Natural killer cell (primary cell): ENCODE results near the gene GNPDA2. TPM values are rescaled to one million over a fixed set of nuclear protein-coding genes. Genes with fewer than 3 reads are reported as not detected.

ENCODE experiments used
- ATAC-seq, 3 donors: fragments of 150-1000 bp in 2 of 3; fragments of 200-7000 bp in 1 of 3; cut with Tn5 transposase; 1 replicate in 1 of 3; 2 replicates in 2 of 3; pipeline ENCODE4 v1.10.0; 2021; ENCODE audit warnings: mild to moderate bottlenecking in 2 of 3, moderate library complexity in 2 of 3
- DNase-seq, 2 donors: peaks; one replicate each; pipeline versions ENCODE4 v3.0.0 to v3.0.0-alpha.2; 2013 to 2021; ENCODE audit warnings: mixed read lengths in 1 of 2
- H3K27ac ChIP-seq: one replicate; pipeline ENCODE4 v1.5.1; 2013; ENCODE audit warnings: mild to moderate bottlenecking, low read length
- H3K27me3 ChIP-seq: one replicate; pipeline ENCODE4 v1.6.1; 2013; ENCODE audit warnings: low read length; ENCODE audit not compliant: control insufficient read depth, insufficient read depth
- H3K36me3 ChIP-seq: one replicate; pipeline ENCODE4 v1.6.1; 2013; ENCODE audit warnings: low read length; ENCODE audit not compliant: control insufficient read depth, insufficient read depth
- H3K4me1 ChIP-seq: one replicate; pipeline ENCODE4 v1.6.1; 2013; ENCODE audit warnings: low read length; ENCODE audit not compliant: control insufficient read depth, insufficient read depth
- H3K4me3 ChIP-seq: one replicate; pipeline ENCODE4 v1.5.1; 2013; ENCODE audit warnings: low read length
- H3K9me3 ChIP-seq: one replicate; pipeline ENCODE4 v1.6.1; 2013; ENCODE audit warnings: low read length; ENCODE audit not compliant: control insufficient read depth, insufficient read depth
- H3K27ac Mint-ChIP-seq, 2 donors: one replicate each; pipeline ENCODE4 v1.8.0; 2022; ENCODE audit warnings: mild to moderate bottlenecking in 2 of 2, mixed read lengths in 2 of 2, moderate library complexity in 1 of 2
- H3K27me3 Mint-ChIP-seq, 2 donors: one replicate each; pipeline ENCODE4 v1.8.0; 2022; ENCODE audit warnings: low read depth in 2 of 2, mixed read lengths in 2 of 2
- H3K36me3 Mint-ChIP-seq: one replicate; pipeline ENCODE4 v1.8.0; 2022; ENCODE audit warnings: mixed read lengths
- H3K4me1 Mint-ChIP-seq, 2 donors: one replicate each; pipeline ENCODE4 v1.8.0; 2022; ENCODE audit warnings: mixed read lengths in 2 of 2
- H3K4me3 Mint-ChIP-seq: one replicate; pipeline ENCODE4 v1.8.0; 2022; ENCODE audit warnings: mild to moderate bottlenecking, moderate library complexity, mixed read lengths
- H3K9me3 Mint-ChIP-seq, 2 donors: one replicate each; pipeline ENCODE4 v1.8.0; 2022; ENCODE audit warnings: mixed read lengths in 2 of 2
- WGBS: methylation state at CpG from one replicate; pipeline ENCODE4 v1.1.7; 2013; ENCODE audit warnings: missing lambda C conversion rate; ENCODE audit not compliant: insufficient coverage; 5-methylcytosine and 5-hydroxymethylcytosine counted together
- intact Hi-C: fragments of 100-400 bp; cut with micrococcal nuclease; formaldehyde crosslinking; loops from one replicate; pipeline ENCODE4 v1.14.2; 2022
- total RNA-seq, 4 donors: library from RNA; stranded (reverse); fragments of 120-200 nt in 1 of 4; gene quantifications; one replicate each; pipeline versions ENCODE4 v1.2.3 to v1.2.4, GENCODE V29; 2013 to 2022
- TF ChIP-seq, protein P1 (sequence below): fragments of 200-600 bp; IDR thresholded peaks from one replicate; pipeline ENCODE4 v1.8.0; 2022; ENCODE audit warnings: antibody characterized with exemption

Gene GNPDA2
- total RNA-seq, 3 donors from 2014 or later (not counting 1 experiment from before 2014, with no cell fraction given): 9.2 to 15.2 (median 9.4) TPM

DNA sequence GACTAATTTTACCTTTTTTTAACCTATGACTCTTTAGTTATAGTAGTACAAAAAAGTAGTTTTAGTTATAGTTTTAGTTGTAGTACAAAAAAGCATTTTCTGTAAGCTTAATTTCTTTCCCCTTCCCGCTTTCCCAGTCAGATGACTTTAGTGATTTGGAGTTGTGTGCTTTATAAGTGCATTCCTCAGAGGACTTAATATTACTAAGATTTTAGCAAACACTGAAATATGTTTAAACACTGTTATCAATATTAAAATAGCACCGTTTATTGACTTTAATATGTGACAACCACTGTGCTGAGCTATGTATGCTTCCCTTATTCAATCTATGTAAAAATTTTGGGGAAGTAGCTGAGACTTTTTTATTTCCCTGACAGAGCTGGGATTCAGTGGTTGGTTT lies 25.3 kb downstream of the GNPDA2 start:
- DNase-seq (no peak), ATAC-seq (no peak)
- H3K27ac Mint-ChIP-seq: no peak overlapping the region
- no peak overlapping the region for H3K4me3 Mint-ChIP-seq
- Histone ChIP-seq H3K36me3 (peaks cover 75% of the 10 kb centered on the region), H3K9me3 (no peaks in the 10 kb centered on the region), H3K27me3 (no peaks in the 10 kb centered on the region), H3K27ac (no peak overlapping the region), H3K4me1 (no peaks in the 10 kb centered on the region), H3K4me3 (no peak overlapping the region)
- no peaks in the 10 kb centered on the region for H3K9me3 Mint-ChIP-seq
- TF ChIP-seq, protein P1, sequence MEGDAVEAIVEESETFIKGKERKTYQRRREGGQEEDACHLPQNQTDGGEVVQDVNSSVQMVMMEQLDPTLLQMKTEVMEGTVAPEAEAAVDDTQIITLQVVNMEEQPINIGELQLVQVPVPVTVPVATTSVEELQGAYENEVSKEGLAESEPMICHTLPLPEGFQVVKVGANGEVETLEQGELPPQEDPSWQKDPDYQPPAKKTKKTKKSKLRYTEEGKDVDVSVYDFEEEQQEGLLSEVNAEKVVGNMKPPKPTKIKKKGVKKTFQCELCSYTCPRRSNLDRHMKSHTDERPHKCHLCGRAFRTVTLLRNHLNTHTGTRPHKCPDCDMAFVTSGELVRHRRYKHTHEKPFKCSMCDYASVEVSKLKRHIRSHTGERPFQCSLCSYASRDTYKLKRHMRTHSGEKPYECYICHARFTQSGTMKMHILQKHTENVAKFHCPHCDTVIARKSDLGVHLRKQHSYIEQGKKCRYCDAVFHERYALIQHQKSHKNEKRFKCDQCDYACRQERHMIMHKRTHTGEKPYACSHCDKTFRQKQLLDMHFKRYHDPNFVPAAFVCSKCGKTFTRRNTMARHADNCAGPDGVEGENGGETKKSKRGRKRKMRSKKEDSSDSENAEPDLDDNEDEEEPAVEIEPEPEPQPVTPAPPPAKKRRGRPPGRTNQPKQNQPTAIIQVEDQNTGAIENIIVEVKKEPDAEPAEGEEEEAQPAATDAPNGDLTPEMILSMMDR: no peak
- peaks cover 10% of the 10 kb centered on the region for H3K36me3 Mint-ChIP-seq
- no peaks in the 10 kb centered on the region for H3K27me3 Mint-ChIP-seq
- intact Hi-C loops: no loop called here
- WGBS: no CpG with 5 or more reads among the region's 2 CpGs
- peaks cover 0 to 5% of the 10 kb centered on the region in 2 donors for H3K4me1 Mint-ChIP-seq

DNA sequence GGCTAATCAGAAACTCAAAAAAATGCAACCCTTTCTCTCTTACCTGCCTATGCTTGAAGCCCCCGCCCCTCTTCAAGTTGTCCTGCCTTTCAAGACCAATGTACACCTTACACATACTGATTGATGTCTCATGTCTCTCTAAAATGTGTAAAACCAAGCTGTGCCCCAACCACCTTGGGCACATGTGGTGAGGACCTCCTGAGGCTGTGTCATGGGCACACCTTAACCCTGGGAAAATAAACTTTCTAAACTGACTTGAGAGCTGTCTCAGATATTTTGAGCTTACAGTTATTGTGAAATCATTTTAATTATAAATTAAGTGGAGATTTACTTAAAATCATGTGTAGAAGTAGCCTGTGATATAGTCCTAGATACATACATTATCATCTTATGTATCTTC lies 25.9 kb downstream of the GNPDA2 start:
- intact Hi-C loops: no loop called here
- Histone ChIP-seq H3K27ac (no peak overlapping the region), H3K9me3 (no peaks in the 10 kb centered on the region), H3K36me3 (peaks cover 78% of the 10 kb centered on the region), H3K27me3 (no peaks in the 10 kb centered on the region), H3K4me1 (no peaks in the 10 kb centered on the region), H3K4me3 (no peak overlapping the region)
- ATAC-seq (no peak), DNase-seq (no peak)
- H3K27ac Mint-ChIP-seq: peak overlapping the region in 1 of 2 donors; percentile 42
- H3K27me3 Mint-ChIP-seq: no peaks in the 10 kb centered on the region
- no peak overlapping the region for H3K4me3 Mint-ChIP-seq
- TF ChIP-seq, protein P1: no peak
- peaks cover 10% of the 10 kb centered on the region for H3K36me3 Mint-ChIP-seq
- no peaks in the 10 kb centered on the region for H3K9me3 Mint-ChIP-seq
- H3K4me1 Mint-ChIP-seq: peaks cover 0 to 5% of the 10 kb centered on the region in 2 donors
- WGBS: 96% methylated on average over 1 of the region's 1 CpG

DNA sequence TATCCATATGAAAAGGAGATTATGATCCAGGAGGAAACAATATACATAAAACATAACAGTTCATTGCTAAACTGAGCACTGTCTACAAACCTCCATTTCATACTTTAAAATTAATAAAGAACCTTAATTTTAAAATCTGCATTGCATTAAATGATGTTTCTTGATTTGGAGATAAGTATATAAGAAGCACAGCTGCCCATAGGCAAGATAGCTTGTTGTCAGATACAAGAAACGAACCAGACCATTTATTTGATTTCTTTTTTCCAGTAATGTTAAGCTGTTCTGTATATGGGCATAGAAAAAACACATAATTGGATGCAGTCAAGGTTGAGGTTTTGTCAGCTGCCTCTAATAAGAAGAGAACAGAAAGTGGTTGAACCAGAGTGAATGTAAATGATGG lies 41.7 kb downstream of the GNPDA2 start:
- Mint-ChIP-seq H3K27ac (peak overlapping the region; percentile 45 to 75), H3K36me3 (peaks cover 31% of the 10 kb centered on the region), H3K4me3 (no peak overlapping the region), H3K27me3 (no peaks in the 10 kb centered on the region), H3K9me3 (no peaks in the 10 kb centered on the region), H3K4me1 (peaks cover 13 to 15% of the 10 kb centered on the region in 2 donors)
- peaks cover 60% of the 10 kb centered on the region for H3K36me3 ChIP-seq
- ATAC-seq (no peak), DNase-seq (no peak)
- no peaks in the 10 kb centered on the region for H3K4me1 ChIP-seq
- H3K27me3 ChIP-seq: no peaks in the 10 kb centered on the region
- 80% methylated on average over 1 of the region's 1 CpG for WGBS
- H3K9me3 ChIP-seq: no peaks in the 10 kb centered on the region
- no peak overlapping the region for H3K27ac ChIP-seq
- TF ChIP-seq, protein P1: no peak
- intact Hi-C loops: no loop called here
- no peak overlapping the region for H3K4me3 ChIP-seq

DNA sequence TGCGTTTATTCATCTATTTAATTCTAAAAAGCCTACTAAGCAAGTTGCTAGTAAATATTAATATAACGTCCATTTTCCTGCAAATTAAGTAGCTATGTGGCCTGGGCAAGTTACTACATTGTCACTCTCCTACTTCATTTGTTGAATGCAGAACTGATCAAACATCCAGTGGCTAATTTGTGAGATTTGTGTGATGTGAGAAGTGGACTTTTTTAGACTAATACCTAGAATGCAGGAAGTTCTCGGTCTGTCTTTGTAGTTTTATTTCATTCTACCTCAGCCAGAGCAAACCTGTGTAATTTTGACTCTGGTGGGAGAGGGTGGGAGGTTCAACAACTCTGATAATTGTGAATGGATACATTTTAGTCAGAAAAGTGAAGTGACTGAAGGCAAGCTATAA lies 47.3 kb downstream of the GNPDA2 start:
- intact Hi-C loops: no loop called here
- no peak for ATAC-seq
- peaks cover 5% of the 10 kb centered on the region in 2 donors for H3K27me3 Mint-ChIP-seq
- peak overlapping the region; percentile 95 for H3K4me3 Mint-ChIP-seq
- Histone ChIP-seq H3K4me1 (peaks cover 8% of the 10 kb centered on the region), H3K9me3 (no peaks in the 10 kb centered on the region), H3K27ac (peak overlapping the region; percentile 92), H3K36me3 (peaks cover 12% of the 10 kb centered on the region), H3K4me3 (peak overlapping the region; percentile 78), H3K27me3 (no peaks in the 10 kb centered on the region)
- H3K36me3 Mint-ChIP-seq: peaks cover 3% of the 10 kb centered on the region
- TF ChIP-seq, protein P1: no peak
- peaks cover 20 to 24% of the 10 kb centered on the region in 2 donors for H3K4me1 Mint-ChIP-seq
- DNase-seq: peak in 1 of 2 donors; percentile 27
- H3K9me3 Mint-ChIP-seq: no peaks in the 10 kb centered on the region
- WGBS: 0% methylated on average over 1 of the region's 3 CpGs
- peak overlapping the region; percentile 98 for H3K27ac Mint-ChIP-seq
